Measurements from ENCODE around the gene FAM120A. TPM values are rescaled to one million over a fixed set of nuclear protein-coding genes. Genes with fewer than 3 reads are reported as not detected.

Gene FAM120A
- total and polyA plus RNA-seq, 9 of the 15 experiments (the other 6 are each of a cell fraction or from before 2014, with no cell fraction given), result 8.7 to 71.0 (median 42.2) TPM

GRCh38 chr9:93566408-93567270 lies 115.2 kb downstream of the FAM120A start (continued):
- TF ChIP-seq, protein P1, sequence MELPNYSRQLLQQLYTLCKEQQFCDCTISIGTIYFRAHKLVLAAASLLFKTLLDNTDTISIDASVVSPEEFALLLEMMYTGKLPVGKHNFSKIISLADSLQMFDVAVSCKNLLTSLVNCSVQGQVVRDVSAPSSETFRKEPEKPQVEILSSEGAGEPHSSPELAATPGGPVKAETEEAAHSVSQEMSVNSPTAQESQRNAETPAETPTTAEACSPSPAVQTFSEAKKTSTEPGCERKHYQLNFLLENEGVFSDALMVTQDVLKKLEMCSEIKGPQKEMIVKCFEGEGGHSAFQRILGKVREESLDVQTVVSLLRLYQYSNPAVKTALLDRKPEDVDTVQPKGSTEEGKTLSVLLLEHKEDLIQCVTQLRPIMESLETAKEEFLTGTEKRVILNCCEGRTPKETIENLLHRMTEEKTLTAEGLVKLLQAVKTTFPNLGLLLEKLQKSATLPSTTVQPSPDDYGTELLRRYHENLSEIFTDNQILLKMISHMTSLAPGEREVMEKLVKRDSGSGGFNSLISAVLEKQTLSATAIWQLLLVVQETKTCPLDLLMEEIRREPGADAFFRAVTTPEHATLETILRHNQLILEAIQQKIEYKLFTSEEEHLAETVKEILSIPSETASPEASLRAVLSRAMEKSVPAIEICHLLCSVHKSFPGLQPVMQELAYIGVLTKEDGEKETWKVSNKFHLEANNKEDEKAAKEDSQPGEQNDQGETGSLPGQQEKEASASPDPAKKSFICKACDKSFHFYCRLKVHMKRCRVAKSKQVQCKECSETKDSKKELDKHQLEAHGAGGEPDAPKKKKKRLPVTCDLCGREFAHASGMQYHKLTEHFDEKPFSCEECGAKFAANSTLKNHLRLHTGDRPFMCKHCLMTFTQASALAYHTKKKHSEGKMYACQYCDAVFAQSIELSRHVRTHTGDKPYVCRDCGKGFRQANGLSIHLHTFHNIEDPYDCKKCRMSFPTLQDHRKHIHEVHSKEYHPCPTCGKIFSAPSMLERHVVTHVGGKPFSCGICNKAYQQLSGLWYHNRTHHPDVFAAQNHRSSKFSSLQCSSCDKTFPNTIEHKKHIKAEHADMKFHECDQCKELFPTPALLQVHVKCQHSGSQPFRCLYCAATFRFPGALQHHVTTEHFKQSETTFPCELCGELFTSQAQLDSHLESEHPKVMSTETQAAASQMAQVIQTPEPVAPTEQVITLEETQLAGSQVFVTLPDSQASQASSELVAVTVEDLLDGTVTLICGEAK (IDR thresholded peaks at IDR 0.05), result peak; percentile 55
- TF ChIP-seq, protein P1 (CRISPR knock-in tag; IDR thresholded peaks at IDR 0.05), result no peak
- TF ChIP-seq PATZ1 (CRISPR knock-in tag; IDR thresholded peaks at IDR 0.05; ENCODE audit: borderline replicate concordance) (no peak), MECOM (CRISPR knock-in tag; IDR thresholded peaks at IDR 0.05) (no peak)
- TF ChIP-seq, protein P2, sequence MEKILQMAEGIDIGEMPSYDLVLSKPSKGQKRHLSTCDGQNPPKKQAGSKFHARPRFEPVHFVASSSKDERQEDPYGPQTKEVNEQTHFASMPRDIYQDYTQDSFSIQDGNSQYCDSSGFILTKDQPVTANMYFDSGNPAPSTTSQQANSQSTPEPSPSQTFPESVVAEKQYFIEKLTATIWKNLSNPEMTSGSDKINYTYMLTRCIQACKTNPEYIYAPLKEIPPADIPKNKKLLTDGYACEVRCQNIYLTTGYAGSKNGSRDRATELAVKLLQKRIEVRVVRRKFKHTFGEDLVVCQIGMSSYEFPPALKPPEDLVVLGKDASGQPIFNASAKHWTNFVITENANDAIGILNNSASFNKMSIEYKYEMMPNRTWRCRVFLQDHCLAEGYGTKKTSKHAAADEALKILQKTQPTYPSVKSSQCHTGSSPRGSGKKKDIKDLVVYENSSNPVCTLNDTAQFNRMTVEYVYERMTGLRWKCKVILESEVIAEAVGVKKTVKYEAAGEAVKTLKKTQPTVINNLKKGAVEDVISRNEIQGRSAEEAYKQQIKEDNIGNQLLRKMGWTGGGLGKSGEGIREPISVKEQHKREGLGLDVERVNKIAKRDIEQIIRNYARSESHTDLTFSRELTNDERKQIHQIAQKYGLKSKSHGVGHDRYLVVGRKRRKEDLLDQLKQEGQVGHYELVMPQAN (IDR thresholded peaks at IDR 0.05; ENCODE audit: borderline replicate concordance), result no peak
